Astrocyte of the cerebellum (primary cell): Measurements from ENCODE around the gene GPR22.

Experiments used
- DNase-seq: peaks from one replicate; pipeline ENCODE4 v3.0.0-alpha.2; 2011; ENCODE audit warnings: low read depth
- H3K4me3 ChIP-seq: 2 replicates; pipeline ENCODE4 v1.5.1; 2011; ENCODE audit warnings: mild to moderate bottlenecking, low read depth, low read length, moderate library complexity
- CTCF ChIP-seq: IDR thresholded peaks from 2 replicates; pipeline ENCODE4 v1.5.1; 2012; ENCODE audit warnings: low read length, low read depth, moderate library complexity, mild to moderate bottlenecking; ENCODE audit errors: missing control alignments
- in situ Hi-C: cut with HindIII; loops from 2 replicates; pipeline ENCODE4 v1.10.0; 2017; ENCODE audit warnings: low sequenced_read_pairs

Gene GPR22

GRCh38 chr7:107441581-107442422, 28.1 kb upstream of the GPR22 start:
- in situ Hi-C loops = no loop called here
- no peak for TF ChIP-seq CTCF
- no peak overlapping the region for H3K4me3 ChIP-seq
- no peak for DNase-seq

DNA sequence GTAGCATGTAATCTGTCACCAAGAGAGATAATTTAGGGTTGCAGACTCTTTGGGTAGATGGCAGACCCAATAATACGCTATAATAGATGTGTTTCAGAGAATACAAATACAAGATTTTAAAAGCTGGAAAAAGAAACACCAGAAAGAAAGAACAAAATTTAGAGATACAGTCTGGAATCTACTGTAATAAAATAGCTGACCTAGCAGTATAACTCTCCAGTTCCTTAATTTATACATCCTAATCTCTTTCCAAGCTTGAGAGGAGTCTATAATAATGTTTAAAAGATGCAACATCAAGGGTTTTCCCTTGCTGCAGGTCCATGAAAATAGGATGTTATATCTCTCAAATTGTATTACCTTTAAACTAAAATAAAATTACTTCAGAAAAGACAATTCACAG, 27.2 kb upstream of the GPR22 start:
- in situ Hi-C loops = no loop called here
- H3K4me3 ChIP-seq = no peak overlapping the region
- TF ChIP-seq CTCF = no peak
- no peak for DNase-seq

DNA sequence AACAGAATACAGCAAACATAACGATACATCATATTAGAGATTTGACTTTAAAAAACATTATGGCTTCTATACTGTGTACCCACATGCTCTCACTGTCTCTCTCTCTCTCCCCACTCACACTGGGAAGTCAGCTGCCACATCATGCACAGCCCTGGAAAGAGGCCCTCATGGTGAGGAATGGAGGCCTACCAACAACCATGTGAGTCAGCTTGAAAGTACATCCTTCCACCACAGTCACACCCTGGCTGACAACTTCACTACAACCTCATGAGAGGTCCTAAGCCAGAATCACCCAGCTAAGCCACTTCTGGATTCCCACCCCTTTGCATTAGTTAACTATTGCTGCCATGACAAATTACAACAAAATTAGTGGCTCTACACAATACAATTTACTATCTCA, 23.3 kb upstream of the GPR22 start:
- in situ Hi-C loops = no loop called here
- DNase-seq = no peak
- no peak for TF ChIP-seq CTCF
- H3K4me3 ChIP-seq = no peak overlapping the region

DNA sequence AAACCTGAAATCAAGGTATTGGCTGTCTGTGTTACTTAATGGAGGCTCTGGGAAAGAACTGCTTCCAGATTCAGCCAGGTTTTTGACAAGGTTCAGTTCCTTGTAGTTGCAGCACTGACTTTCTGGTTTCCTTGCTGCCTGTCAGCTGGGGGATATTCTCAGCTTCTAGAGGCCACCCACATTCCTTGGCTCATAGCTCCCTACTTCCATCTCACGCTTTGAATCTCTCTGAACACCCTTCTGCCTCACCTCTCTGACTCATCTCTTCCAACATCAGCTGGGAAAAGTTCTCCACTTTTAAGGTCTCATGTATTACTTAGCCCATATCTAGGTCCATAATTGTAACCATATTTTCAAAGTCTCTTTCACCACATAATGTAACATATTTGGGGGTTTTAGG, 22.9 kb upstream of the GPR22 start:
- H3K4me3 ChIP-seq = no peak overlapping the region
- DNase-seq = no peak
- in situ Hi-C loops = no loop called here
- no peak for TF ChIP-seq CTCF

GRCh38 chr7:107450970-107451369, 18.9 kb upstream of the GPR22 start:
- no peak for DNase-seq
- in situ Hi-C loops = no loop called here

GRCh38 chr7:107453388-107453787, 16.5 kb upstream of the GPR22 start:
- no peak for TF ChIP-seq CTCF

More at GRCh38 chr7:107450970-107451369, 18.9 kb upstream of the GPR22 start:
- no peak overlapping the region for H3K4me3 ChIP-seq
- TF ChIP-seq CTCF = no peak

More at GRCh38 chr7:107453388-107453787, 16.5 kb upstream of the GPR22 start:
- in situ Hi-C loops = no loop called here
- no peak overlapping the region for H3K4me3 ChIP-seq
- no peak for DNase-seq
